CD4-positive, alpha-beta T cell treated with Interleukin-15 for 4 hours (primary cell): ENCODE results near the gene SPNS1.
"Not testable (repeated sequence)": the region's sequence is repeated elsewhere in the genome, so short reads cannot be mapped to it uniquely, and the experiment has no call there.

ENCODE experiments used
- DNase-seq: peaks from one replicate; pipeline ENCODE4 v3.0.0-alpha.2; 2020; ENCODE audit warnings: low spot score

The SPNS1 gene, protein sequence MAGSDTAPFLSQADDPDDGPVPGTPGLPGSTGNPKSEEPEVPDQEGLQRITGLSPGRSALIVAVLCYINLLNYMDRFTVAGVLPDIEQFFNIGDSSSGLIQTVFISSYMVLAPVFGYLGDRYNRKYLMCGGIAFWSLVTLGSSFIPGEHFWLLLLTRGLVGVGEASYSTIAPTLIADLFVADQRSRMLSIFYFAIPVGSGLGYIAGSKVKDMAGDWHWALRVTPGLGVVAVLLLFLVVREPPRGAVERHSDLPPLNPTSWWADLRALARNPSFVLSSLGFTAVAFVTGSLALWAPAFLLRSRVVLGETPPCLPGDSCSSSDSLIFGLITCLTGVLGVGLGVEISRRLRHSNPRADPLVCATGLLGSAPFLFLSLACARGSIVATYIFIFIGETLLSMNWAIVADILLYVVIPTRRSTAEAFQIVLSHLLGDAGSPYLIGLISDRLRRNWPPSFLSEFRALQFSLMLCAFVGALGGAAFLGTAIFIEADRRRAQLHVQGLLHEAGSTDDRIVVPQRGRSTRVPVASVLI

GRCh38 chr16:28974437-28975157 lies at the start of gene SPNS1:
Gene SPNS1 (plus strand): TSS chr16:28974778. CDS start chr16:28975152, 374 bp downstream.
- DNase-seq, result peak; percentile 91

- peak; percentile 82 for DNase-seq
Measured at GRCh38 chr16:28925386-28926228, 49.0 kb upstream of the SPNS1 start.

- not testable (repeated sequence) for DNase-seq
Measured at GRCh38 chr16:28926284-28926683, 48.3 kb upstream of the SPNS1 start.

DNA sequence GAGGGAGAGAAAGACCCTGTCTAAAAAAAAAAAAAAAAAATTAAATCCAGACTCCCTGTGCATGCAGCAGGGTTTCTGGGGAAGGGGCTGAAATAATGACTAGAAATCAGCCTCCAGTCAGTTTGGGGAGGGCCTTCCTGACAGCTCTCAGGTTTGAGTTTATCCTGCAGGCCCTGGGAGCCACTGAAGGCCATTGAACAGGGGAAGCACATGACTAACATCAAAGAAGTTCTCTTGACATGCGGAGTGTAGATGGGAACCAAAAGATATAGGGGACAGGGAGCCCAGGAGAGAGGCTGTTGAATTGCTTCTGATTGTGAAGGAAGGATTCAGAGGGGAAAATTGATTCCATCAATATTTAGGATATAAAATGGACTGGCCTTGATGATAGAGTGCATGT lies 46.8 kb upstream of the SPNS1 start:
- DNase-seq, result no peak

- no peak for DNase-seq
Measured at GRCh38 chr16:28930203-28930602, 44.4 kb upstream of the SPNS1 start.

- DNase-seq, result no peak
Measured at GRCh38 chr16:28930652-28931051, 43.9 kb upstream of the SPNS1 start.

DNA sequence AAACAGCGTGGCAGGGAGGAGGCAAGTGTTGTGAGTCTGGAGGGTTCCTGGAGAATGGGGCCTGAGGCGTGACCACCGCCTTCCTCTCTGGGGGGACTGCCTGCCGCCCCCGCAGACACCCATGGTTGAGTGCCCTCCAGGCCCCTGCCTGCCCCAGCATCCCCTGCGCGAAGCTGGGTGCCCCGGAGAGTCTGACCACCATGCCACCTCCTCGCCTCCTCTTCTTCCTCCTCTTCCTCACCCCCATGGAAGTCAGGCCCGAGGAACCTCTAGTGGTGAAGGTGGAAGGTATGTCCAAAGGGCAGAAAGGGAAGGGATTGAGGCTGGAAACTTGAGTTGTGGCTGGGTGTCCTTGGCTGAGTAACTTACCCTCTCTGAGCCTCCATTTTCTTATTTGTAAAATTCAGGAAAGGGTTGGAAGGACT lies 42.8 kb upstream of the SPNS1 start, which contains the start of gene CD19:
CD19 (plus strand) TSS at position 171 of the 425 bp plus-strand sequence; CDS start at position 201, 30 bp downstream.
- DNase-seq, result no peak

DNA sequence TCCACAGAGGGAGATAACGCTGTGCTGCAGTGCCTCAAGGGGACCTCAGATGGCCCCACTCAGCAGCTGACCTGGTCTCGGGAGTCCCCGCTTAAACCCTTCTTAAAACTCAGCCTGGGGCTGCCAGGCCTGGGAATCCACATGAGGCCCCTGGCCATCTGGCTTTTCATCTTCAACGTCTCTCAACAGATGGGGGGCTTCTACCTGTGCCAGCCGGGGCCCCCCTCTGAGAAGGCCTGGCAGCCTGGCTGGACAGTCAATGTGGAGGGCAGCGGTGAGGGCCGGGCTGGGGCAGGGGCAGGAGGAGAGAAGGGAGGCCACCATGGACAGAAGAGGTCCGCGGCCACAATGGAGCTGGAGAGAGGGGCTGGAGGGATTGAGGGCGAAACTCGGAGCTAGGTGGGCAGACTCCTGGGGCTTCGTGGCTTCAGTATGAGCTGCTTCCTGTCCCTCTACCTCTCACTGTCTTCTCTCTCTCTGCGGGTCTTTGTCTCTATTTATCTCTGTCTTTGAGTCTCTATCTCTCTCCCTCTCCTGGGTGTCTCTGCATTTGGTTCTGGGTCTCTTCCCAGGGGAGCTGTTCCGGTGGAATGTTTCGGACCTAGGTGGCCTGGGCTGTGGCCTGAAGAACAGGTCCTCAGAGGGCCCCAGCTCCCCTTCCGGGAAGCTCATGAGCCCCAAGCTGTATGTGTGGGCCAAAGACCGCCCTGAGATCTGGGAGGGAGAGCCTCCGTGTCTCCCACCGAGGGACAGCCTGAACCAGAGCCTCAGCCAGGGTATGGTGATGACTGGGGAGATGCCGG lies 42.0 kb upstream of the SPNS1 start:
- no peak for DNase-seq

- no peak for DNase-seq
Measured at GRCh38 chr16:28933171-28933570, 41.4 kb upstream of the SPNS1 start.

GRCh38 chr16:28935346-28935745 lies 39.2 kb upstream of the SPNS1 start:
- DNase-seq, result no peak

GRCh38 chr16:28935924-28936783 lies 38.4 kb upstream of the SPNS1 start:
- DNase-seq, result peak; percentile 80

- no peak for DNase-seq
Measured at GRCh38 chr16:28936784-28937155, 37.8 kb upstream of the SPNS1 start.

- DNase-seq, result no peak
Measured at GRCh38 chr16:28937222-28937876, 37.2 kb upstream of the SPNS1 start.

- DNase-seq, result no peak
Measured at GRCh38 chr16:28938721-28939120, 35.9 kb upstream of the SPNS1 start.

GRCh38 chr16:28939825-28940224 lies 34.8 kb upstream of the SPNS1 start:
- not testable (repeated sequence) for DNase-seq

GRCh38 chr16:28943281-28943680 lies 31.3 kb upstream of the SPNS1 start:
- DNase-seq, result no peak

- no peak for DNase-seq
Measured at GRCh38 chr16:28946681-28947080, 27.9 kb upstream of the SPNS1 start.

GRCh38 chr16:28950648-28951409 lies 23.7 kb upstream of the SPNS1 start, which contains the start of gene NFATC2IP:
Gene NFATC2IP (plus strand): TSS chr16:28950937. CDS start chr16:28951012, 75 bp downstream.
- peak; percentile 100 for DNase-seq
